H1 (cell line): ENCODE data around the gene SIX3. TPM values are rescaled to one million over a fixed set of nuclear protein-coding genes. Genes with fewer than 3 reads are reported as not detected.

ENCODE experiments used
- CTCF ChIA-PET: fragments of 300-600 bp; sonication (Branson Sonifier 250); formaldehyde crosslinking; loops from one replicate; lab custom pipeline; 2021; ENCODE audit not compliant: partially characterized antibody; lab: Charles Lee
- POLR2A ChIA-PET: fragments of 300-600 bp; sonication (Branson Sonifier 250); formaldehyde crosslinking; loops from one replicate; lab custom pipeline; 2021; ENCODE audit warnings: inconsistent platforms; ENCODE audit not compliant: partially characterized antibody; lab: Charles Lee
- DNase-seq, 2 experiments: peaks; one replicate each; pipeline versions ENCODE4 v3.0.0 to v3.0.0-alpha.2; 2010 to 2022; ENCODE audit warnings: low spot score in 2 of 2, low read depth in 1 of 2, mixed read lengths in 1 of 2
- FAIRE-seq: peaks from 2 replicates; lab custom pipeline; 2011; peaks lifted over from hg19 to GRCh38; lab: Jason Lieb, UNC
- H2AFZ ChIP-seq: 2 replicates; pipeline ENCODE4 v1.8.1; 2012; ENCODE audit warnings: low read length, inconsistent platforms
- H2AK5ac ChIP-seq: 2 replicates; pipeline ENCODE4 v1.6.1; 2013; ENCODE audit warnings: low read depth, low read length
- H2BK120ac ChIP-seq: replicated peaks from 2 replicates; pipeline ENCODE3; 2013; ENCODE audit warnings: low read depth, low read length, inconsistent platforms
- H2BK12ac ChIP-seq: 2 replicates; pipeline ENCODE4 v1.6.1; 2013; ENCODE audit warnings: low read depth, low read length
- H2BK15ac ChIP-seq: 2 replicates; pipeline ENCODE4 v1.6.1; 2013; ENCODE audit warnings: low read length
- H2BK20ac ChIP-seq: 2 replicates; pipeline ENCODE4 v1.6.1; 2013; ENCODE audit warnings: low read length
- H2BK5ac ChIP-seq: 2 replicates; pipeline ENCODE4 v1.6.1; 2013; ENCODE audit warnings: low read depth, low read length
- H3K14ac ChIP-seq: 2 replicates; pipeline ENCODE4 v1.6.1; 2013; ENCODE audit warnings: inconsistent platforms; ENCODE audit not compliant: insufficient read length
- H3K18ac ChIP-seq: 2 replicates; pipeline ENCODE4 v1.6.1; 2013; ENCODE audit warnings: low read length; ENCODE audit errors: extremely low read depth
- H3K23ac ChIP-seq: 2 replicates; pipeline ENCODE4 v1.6.1; 2013; ENCODE audit warnings: inconsistent platforms; ENCODE audit not compliant: insufficient read length
- H3K23me2 ChIP-seq: 2 replicates; pipeline ENCODE4 v1.6.1; 2013; ENCODE audit warnings: low read depth, low read length
- H3K27ac ChIP-seq: 2 replicates; pipeline ENCODE4 v1.6.1; 2011; ENCODE audit warnings: low read depth, low read length, inconsistent platforms
- H3K27me3 ChIP-seq, 4 experiments: replicated peaks in 1 of 4; 1 replicate in 1 of 4; 2 replicates in 3 of 4; pipeline versions ENCODE4 v1.6.1 to v1.8.1; 2011 to 2013; ENCODE audit warnings: low read length in 3 of 4, mild to moderate bottlenecking in 3 of 4, inconsistent platforms in 2 of 4, mixed read lengths in 2 of 4, moderate library complexity in 1 of 4; ENCODE audit not compliant: control insufficient read depth in 3 of 4, insufficient read depth in 3 of 4; ENCODE audit errors: extremely low read depth in 1 of 4
- H3K36me3 ChIP-seq, 4 experiments: 2 replicates each; pipeline versions ENCODE4 v1.6.1 to v1.8.1; 2011 to 2013; ENCODE audit warnings: mild to moderate bottlenecking in 4 of 4, low read length in 3 of 4, moderate library complexity in 2 of 4, control low read depth in 1 of 4, inconsistent platforms in 1 of 4; ENCODE audit not compliant: insufficient read depth in 4 of 4, control insufficient read depth in 2 of 4
- H3K4ac ChIP-seq: replicated peaks from 2 replicates; pipeline ENCODE3; 2013; ENCODE audit warnings: low read length, low read depth, mixed read lengths, inconsistent platforms; ENCODE audit not compliant: insufficient read length
- H3K4me1 ChIP-seq, 4 experiments: replicated peaks in 1 of 4; 1 replicate in 1 of 4; 2 replicates in 3 of 4; pipeline versions ENCODE4 v1.6.1 to v1.8.1; 2011 to 2013; ENCODE audit warnings: low read length in 3 of 4, inconsistent platforms in 2 of 4, mixed read lengths in 1 of 4; ENCODE audit not compliant: insufficient read depth in 4 of 4, control insufficient read depth in 3 of 4
- H3K4me2 ChIP-seq, 2 experiments: 2 replicates each; pipeline versions ENCODE4 v1.6.1 to v1.8.1; 2011 to 2013; ENCODE audit warnings: low read depth in 2 of 2, low read length in 2 of 2, control low read depth in 1 of 2, inconsistent platforms in 1 of 2, mild to moderate bottlenecking in 1 of 2; ENCODE audit not compliant: insufficient read depth in 1 of 2
- H3K4me3 ChIP-seq, 4 experiments: fragments of 200-600, 300-600 bp in 1 of 4; sonication (generic), shearing (Covaris generic), sonication (Bioruptor Twin) in 1 of 4; 2 replicates each; pipeline versions ENCODE4 v1.5.1 to v1.8.1; 2011 to 2016; ENCODE audit warnings: low read length in 4 of 4, low read depth in 3 of 4, control low read depth in 2 of 4, inconsistent platforms in 2 of 4, mild to moderate bottlenecking in 2 of 4, mixed read lengths in 1 of 4, moderate library complexity in 1 of 4; ENCODE audit not compliant: insufficient read depth in 2 of 4; ENCODE audit errors: extremely low read depth in 1 of 4
- H3K56ac ChIP-seq: replicated peaks from 2 replicates; pipeline ENCODE3; 2013; ENCODE audit warnings: low read depth, mild to moderate bottlenecking, mixed read lengths, low read length, inconsistent platforms; ENCODE audit not compliant: insufficient read length
- H3K79me1 ChIP-seq: 2 replicates; pipeline ENCODE4 v1.6.1; 2013; ENCODE audit warnings: low read depth, low read length, control low read depth
- H3K79me2 ChIP-seq, 2 experiments: 2 replicates each; pipeline versions ENCODE4 v1.6.1 to v1.8.1; 2012 to 2013; ENCODE audit warnings: low read length in 2 of 2, mild to moderate bottlenecking in 2 of 2, inconsistent platforms in 1 of 2; ENCODE audit not compliant: insufficient read depth in 2 of 2, control insufficient read depth in 1 of 2
- H3K9ac ChIP-seq, 4 experiments: replicated peaks in 1 of 4; 1 replicate in 1 of 4; 2 replicates in 3 of 4; pipeline versions ENCODE4 v1.6.1 to v1.8.1; 2011 to 2013; ENCODE audit warnings: low read depth in 3 of 4, low read length in 3 of 4, control low read depth in 2 of 4, mild to moderate bottlenecking in 2 of 4, moderate library complexity in 2 of 4, inconsistent platforms in 1 of 4; ENCODE audit errors: extremely low read depth in 1 of 4
- H3K9me3 ChIP-seq, 2 experiments: 2 replicates each; pipeline versions ENCODE4 v1.6.1 to v1.8.1; 2012 to 2013; ENCODE audit warnings: mild to moderate bottlenecking in 2 of 2, moderate library complexity in 2 of 2, control low read depth in 1 of 2, inconsistent platforms in 1 of 2, low read depth in 1 of 2, low read length in 1 of 2, mixed read lengths in 1 of 2; ENCODE audit not compliant: insufficient read depth in 2 of 2
- H4K20me1 ChIP-seq, 2 experiments: replicated peaks in 1 of 2; 2 replicates each; pipeline versions ENCODE3 to v1.8.1; 2011 to 2013; ENCODE audit warnings: inconsistent platforms in 2 of 2, low read length in 2 of 2, mild to moderate bottlenecking in 1 of 2; ENCODE audit not compliant: insufficient read depth in 2 of 2, control insufficient read depth in 1 of 2
- H4K5ac ChIP-seq: 2 replicates; pipeline ENCODE4 v1.6.1; 2013; ENCODE audit warnings: low read length, low read depth, mixed read lengths, inconsistent platforms; ENCODE audit not compliant: insufficient read length
- H4K8ac ChIP-seq: 2 replicates; pipeline ENCODE4 v1.8.0; 2013; ENCODE audit warnings: mild to moderate bottlenecking, moderate library complexity, low read length, inconsistent platforms; ENCODE audit not compliant: insufficient read depth; ENCODE audit errors: extremely low read depth
- H4K91ac ChIP-seq: replicated peaks from 2 replicates; pipeline ENCODE3; 2013; ENCODE audit warnings: low read length, mixed read lengths, inconsistent platforms; ENCODE audit not compliant: insufficient read length
- EZH2 ChIP-seq: fragments of 200-600 bp; sonication (generic); IDR thresholded peaks from 2 replicates; pipeline ENCODE4 v1.7.1; 2012; ENCODE audit warnings: low read depth, mild to moderate bottlenecking, moderate library complexity, low read length, inconsistent platforms; ENCODE audit not compliant: severe bottlenecking
- WGBS, 2 experiments: shearing (Covaris generic) in 1 of 2; methylation state at CpG; one replicate each; pipeline versions ENCODE4 v1.1.6 to v1.1.7; 2013 to 2015; ENCODE audit warnings: low lambda C conversion rate in 2 of 2, mixed read lengths in 2 of 2, inconsistent platforms in 1 of 2, low coverage in 1 of 2, missing lambda C conversion rate in 1 of 2; ENCODE audit not compliant: insufficient replicate concordance in 2 of 2, insufficient coverage in 1 of 2, insufficient read length in 1 of 2; ENCODE audit errors: extremely low coverage in 1 of 2, missing lambda C conversion rate in 1 of 2; 5-methylcytosine and 5-hydroxymethylcytosine counted together
- polyA plus RNA-seq, 7 experiments: library from polyadenylated mRNA; depleted of rRNA in 3 of 7; stranded (reverse) in 5 of 7; unstranded in 2 of 7; fragments of >200 nt in 5 of 7; fragments of 200-250 nt in 2 of 7; gene quantifications; 1 replicate in 5 of 7; 2 replicates in 1 of 7; 4 replicates in 1 of 7; pipeline versions ENCODE4 v1.2.1 to v1.2.3, GENCODE V29; 2011 to 2013; ENCODE audit warnings: missing spikeins in 2 of 7, mixed read lengths in 2 of 7
- total RNA-seq: library from RNA; stranded (reverse); fragmentation: NEBNext Ultra II Directional; extraction: Animal tissue kit (Norgen Biotek cat#: 25700); gene quantifications from 2 replicates; pipeline ENCODE4 v1.2.1, GENCODE V29; 2021
- TF ChIP-seq, protein P1 (sequence below): IDR thresholded peaks from 2 replicates; pipeline ENCODE4 v1.6.1; 2012; ENCODE audit warnings: inconsistent platforms

The SIX3 gene
- total and polyA plus RNA-seq, 2 of the 8 experiments (the other 6 are each of a cell fraction or from before 2014, with no cell fraction given): 0.02 to 0.19 TPM

DNA sequence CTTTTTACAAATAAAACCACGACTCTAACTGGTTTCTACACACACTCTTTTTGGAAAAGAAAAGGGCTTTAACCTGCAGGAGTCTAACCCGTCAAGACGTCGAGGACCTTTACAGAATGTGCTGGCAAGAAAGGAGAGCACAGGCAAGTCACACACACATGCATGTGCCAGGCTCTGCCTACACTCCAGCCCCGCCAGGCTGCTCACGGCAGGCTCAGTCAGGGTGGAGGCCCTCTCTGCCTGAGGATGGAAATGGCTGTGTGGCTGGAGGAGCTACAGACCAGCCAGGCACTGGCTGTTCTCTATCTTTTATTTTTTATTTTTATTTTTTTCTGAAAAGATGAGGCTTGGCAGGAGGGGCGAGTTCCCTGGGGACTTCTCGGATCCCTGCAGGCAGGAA, 10.2 kb downstream of the SIX3 start:
- Histone ChIP-seq H2BK120ac (no peak overlapping the region), H3K4ac (no peak overlapping the region), H3K79me1 (no peaks in the 10 kb centered on the region), H3K4me2 (peak overlapping the region; percentile 58 to 73), H3K27me3 (peaks cover 80 to 100% (median 97%) of the 10 kb centered on the region in 4 experiments), H4K8ac (no peak overlapping the region), H3K18ac (0 out of 2 replicates have a peak overlapping the region, but pooled peaks have one; percentile 4), H2BK15ac (no peak overlapping the region), H3K4me3 (peak overlapping the region in 2 of 4 experiments; percentile 34 to 52; a peak in 4 of 8 replicates), H3K36me3 (no peaks in the 10 kb centered on the region), H3K23me2 (peaks cover 10% of the 10 kb centered on the region; the same call in 1 of the 2 replicates), H3K79me2 (no peaks in the 10 kb centered on the region), H3K9me3 (no peaks in the 10 kb centered on the region), H4K5ac (no peak overlapping the region), H2BK12ac (peak overlapping the region; percentile 95; the same call in 1 of the 2 replicates), H3K56ac (no peak overlapping the region), H4K20me1 (peaks cover 0 to 12% of the 10 kb centered on the region in 2 experiments), H3K23ac (no peak overlapping the region), H4K91ac (no peak overlapping the region), H2AK5ac (no peak overlapping the region), H2BK20ac (no peak overlapping the region), H3K27ac (no peak overlapping the region), H3K4me1 (peaks cover 10 to 55% (median 32%) of the 10 kb centered on the region in 4 experiments), H3K14ac (no peak overlapping the region), H3K9ac (no peak overlapping the region), H2BK5ac (peak overlapping the region; percentile 35; the same call in 1 of the 2 replicates), H2AFZ (no peak overlapping the region)
- WGBS, 2 experiments: 7% methylated on average over 8 of the region's 8 CpGs; no CpG with 5 or more reads in 1 of the 2 experiments
- no peak for DNase-seq
- FAIRE-seq: no peak
- ChIA-PET POLR2A (interaction anchor here (1.6 to 2.3 kb wide), 3 partner anchors 14 to 21 kb away, joined by 3 to 5 read pairs (median 3); no protein-coding TSS in a partner anchor), CTCF (interaction anchor here (0.6 to 5.0 kb wide), 13 partner anchors 12 to 439 kb away, joined by 3 to 22 read pairs (median 4); no protein-coding TSS in a partner anchor)
- no peak for TF ChIP-seq EZH2
- TF ChIP-seq, protein P1, sequence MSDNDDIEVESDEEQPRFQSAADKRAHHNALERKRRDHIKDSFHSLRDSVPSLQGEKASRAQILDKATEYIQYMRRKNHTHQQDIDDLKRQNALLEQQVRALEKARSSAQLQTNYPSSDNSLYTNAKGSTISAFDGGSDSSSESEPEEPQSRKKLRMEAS: peak; percentile 67
